PC-9 (cell line): ENCODE data around the gene GMDS.

Experiments used
- EZH2 ChIP-seq: fragments of 200-600 bp; sonication (generic); IDR thresholded peaks from 2 replicates; pipeline ENCODE4 v1.8.0; 2017; ENCODE audit warnings: antibody characterized with exemption, low read depth
- TF ChIP-seq, protein P1 (sequence below): fragments of 200-600 bp; sonication (generic); conservative IDR thresholded peaks from 2 replicates; pipeline ENCODE4 v1.6.1; 2017; ENCODE audit warnings: mixed run types, antibody characterized with exemption, mild to moderate bottlenecking, moderate library complexity

DNA sequence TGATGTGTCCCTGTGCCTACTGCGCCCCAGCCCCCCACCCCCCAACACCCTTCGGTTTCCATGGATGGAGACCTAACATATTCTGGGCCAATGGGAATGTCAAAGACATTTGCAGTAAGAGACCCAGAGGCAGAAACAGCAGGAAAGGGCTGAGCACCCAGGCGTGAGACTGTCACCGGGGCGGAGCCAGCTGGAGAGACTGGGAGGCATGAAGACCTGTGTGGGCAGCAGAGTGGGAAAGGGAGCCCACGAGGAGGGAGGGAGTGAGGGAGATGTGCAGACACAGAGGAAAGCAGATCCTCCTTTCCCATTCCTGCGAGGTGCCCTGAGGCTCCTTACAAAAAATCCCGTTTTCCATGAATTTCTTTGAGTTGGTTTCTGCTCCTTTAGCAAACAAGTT lies 485.5 kb downstream of the GMDS start:
- TF ChIP-seq, protein P1, sequence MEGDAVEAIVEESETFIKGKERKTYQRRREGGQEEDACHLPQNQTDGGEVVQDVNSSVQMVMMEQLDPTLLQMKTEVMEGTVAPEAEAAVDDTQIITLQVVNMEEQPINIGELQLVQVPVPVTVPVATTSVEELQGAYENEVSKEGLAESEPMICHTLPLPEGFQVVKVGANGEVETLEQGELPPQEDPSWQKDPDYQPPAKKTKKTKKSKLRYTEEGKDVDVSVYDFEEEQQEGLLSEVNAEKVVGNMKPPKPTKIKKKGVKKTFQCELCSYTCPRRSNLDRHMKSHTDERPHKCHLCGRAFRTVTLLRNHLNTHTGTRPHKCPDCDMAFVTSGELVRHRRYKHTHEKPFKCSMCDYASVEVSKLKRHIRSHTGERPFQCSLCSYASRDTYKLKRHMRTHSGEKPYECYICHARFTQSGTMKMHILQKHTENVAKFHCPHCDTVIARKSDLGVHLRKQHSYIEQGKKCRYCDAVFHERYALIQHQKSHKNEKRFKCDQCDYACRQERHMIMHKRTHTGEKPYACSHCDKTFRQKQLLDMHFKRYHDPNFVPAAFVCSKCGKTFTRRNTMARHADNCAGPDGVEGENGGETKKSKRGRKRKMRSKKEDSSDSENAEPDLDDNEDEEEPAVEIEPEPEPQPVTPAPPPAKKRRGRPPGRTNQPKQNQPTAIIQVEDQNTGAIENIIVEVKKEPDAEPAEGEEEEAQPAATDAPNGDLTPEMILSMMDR, result no peak
- no peak for TF ChIP-seq EZH2
